Inflammatory macrophage (primary cell): ENCODE measurements around the gene PNKD.

Experiments
- DNase-seq, 2 donors: peaks; one replicate each; pipeline ENCODE4 v3.0.0-alpha.2; 2020 to 2022

The PNKD gene

GRCh38 chr2:218257390-218257981 lies 12.8 kb upstream of the PNKD start:
- DNase-seq, result peak; percentile 89 to 91

GRCh38 chr2:218259099-218259961 lies 11.0 kb upstream of the PNKD start:
- peak; percentile 75 to 85 for DNase-seq

GRCh38 chr2:218260166-218260565 lies 10.2 kb upstream of the PNKD start:
- DNase-seq, result no peak

- peak in 1 of 2 donors; percentile 25 for DNase-seq
Measured at GRCh38 chr2:218260742-218261422, 9.4 kb upstream of the PNKD start, which contains the start of gene GPBAR1. TSS of gene GPBAR1 (plus strand) at chr2:218261015. CDS start at chr2:218262725, 1,710 bp downstream.

GRCh38 chr2:218261423-218262236 lies 8.7 kb upstream of the PNKD start:
- no peak for DNase-seq

GRCh38 chr2:218262237-218262600 lies 8.1 kb upstream of the PNKD start:
- no peak for DNase-seq

- DNase-seq, result no peak
Measured at GRCh38 chr2:218262631-218263586, 7.4 kb upstream of the PNKD start.

- peak in 1 of 2 donors; percentile 52 for DNase-seq
Measured at GRCh38 chr2:218263817-218264641, 6.3 kb upstream of the PNKD start.

- DNase-seq, result no peak
Measured at GRCh38 chr2:218264773-218265561, 5.4 kb upstream of the PNKD start.

- DNase-seq, result no peak
Measured at GRCh38 chr2:218265626-218266025, 4.7 kb upstream of the PNKD start.

GRCh38 chr2:218266316-218266979 lies 3.9 kb upstream of the PNKD start:
- no peak for DNase-seq

- no peak for DNase-seq
Measured at GRCh38 chr2:218267259-218267658, 3.1 kb upstream of the PNKD start.

GRCh38 chr2:218270721-218271486 lies 585 bp downstream of the PNKD start:
- peak in 1 of 2 donors; percentile 22 for DNase-seq

GRCh38 chr2:218271487-218271797 lies 1.1 kb downstream of the PNKD start:
- no peak for DNase-seq

- no peak for DNase-seq
Measured at GRCh38 chr2:218271865-218272530, 1.7 kb downstream of the PNKD start.

- peak; percentile 80 to 81 for DNase-seq
Measured at GRCh38 chr2:218272531-218273212, 2.4 kb downstream of the PNKD start.
